Parietal lobe (tissue), 2 donors: Measurements from ENCODE around the gene CISD2. TPM values are rescaled to one million over a fixed set of nuclear protein-coding genes. Genes with fewer than 3 reads are reported as not detected.

Source experiments
- small RNA-seq: library from RNA; depleted of rRNA; stranded (forward); fragments of <200 nt; gene quantifications from one replicate; pipeline ENCODE3, GENCODE V24; 2014; ENCODE audit warnings: low replicate concordance
- total RNA-seq: library from RNA; depleted of rRNA; stranded (reverse); fragments of >200 nt; gene quantifications from one replicate; pipeline ENCODE4 v1.2.3, GENCODE V29; 2014

The CISD2 gene
- 22.8 TPM for total RNA-seq

GRCh38 chr4:102868781-102869568 is at the start of gene CISD2:
CISD2 (plus strand) TSS chr4:102868992; CDS start chr4:102869085, 93 bp downstream.

GRCh38 chr4:102826890-102827673 is 41.7 kb upstream of the CISD2 start, which contains the start of gene UBE2D3:
UBE2D3 (minus strand) TSS chr4:102827551; CDS start chr4:102826508, 1,043 bp downstream.

Small RNAs within 50 kb of the gene (small RNA-seq; reads per million reads assigned to genes)
- gene RNU7-151P: not detected

Other genes starting within 250 kb of the CISD2 start
- 39.4 TPM for gene MANBA, start 108.0 kb upstream of the CISD2 start, total RNA-seq
- gene UBE2D3, start 41.4 kb upstream of the CISD2 start, total RNA-seq: 292 TPM
- gene SLC9B1, start 150.7 kb downstream of the CISD2 start, total RNA-seq: 6.9 TPM
- 113 TPM for gene SLC9B2, start 207.8 kb downstream of the CISD2 start, total RNA-seq
- gene BDH2, start 230.8 kb downstream of the CISD2 start, total RNA-seq: 7.5 TPM